Ramos (cell line): Measurements from ENCODE around the gene BICDL2.
"Not testable (repeated sequence)": the region's sequence is repeated elsewhere in the genome, so short reads cannot be mapped to it uniquely, and the experiment has no call there.

Experiments used
- in situ Hi-C: fragments of 300-500 bp; cut with MboI; formaldehyde crosslinking; loops from one replicate; pipeline ENCODE4 v1.14.3; 2022; ENCODE audit warnings: low sequenced_read_pairs; ENCODE audit not compliant: unreplicated experiment

The BICDL2 gene

DNA sequence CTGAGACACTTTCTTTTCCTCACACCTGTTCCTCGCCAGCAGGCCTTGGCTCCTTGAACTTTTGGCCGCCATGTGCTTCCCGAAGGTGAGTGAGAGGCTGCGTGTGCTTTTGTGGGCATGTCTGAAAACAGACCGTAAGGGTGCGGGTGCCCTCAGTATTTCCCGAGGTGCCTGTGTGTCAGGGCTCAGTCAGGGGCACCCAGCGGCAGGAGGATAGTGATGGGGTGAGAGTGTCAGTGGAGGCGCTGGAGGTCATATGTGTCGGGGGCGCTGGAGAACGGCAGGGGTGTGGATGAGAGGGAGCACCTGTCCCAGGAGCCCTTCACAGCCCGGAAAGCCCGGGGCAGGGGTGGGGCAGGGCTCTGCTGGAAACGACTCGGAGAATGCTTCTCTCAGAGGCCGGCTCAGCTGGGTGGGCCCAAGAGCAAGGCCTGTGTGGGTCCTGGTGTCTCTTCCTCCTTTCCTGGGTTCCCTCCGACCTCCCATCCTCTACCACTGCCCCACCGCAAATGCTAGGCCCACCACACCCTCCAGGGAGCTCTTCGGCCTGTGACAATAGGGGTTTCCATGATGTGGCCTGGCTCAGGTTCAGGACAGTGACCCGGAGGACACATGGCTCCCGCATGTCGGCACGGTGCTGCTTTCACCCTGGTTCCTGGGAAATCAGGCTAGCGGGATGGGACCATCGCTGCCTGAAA is 29.1 kb upstream of the BICDL2 start:
- in situ Hi-C loops, result no loop called here

DNA sequence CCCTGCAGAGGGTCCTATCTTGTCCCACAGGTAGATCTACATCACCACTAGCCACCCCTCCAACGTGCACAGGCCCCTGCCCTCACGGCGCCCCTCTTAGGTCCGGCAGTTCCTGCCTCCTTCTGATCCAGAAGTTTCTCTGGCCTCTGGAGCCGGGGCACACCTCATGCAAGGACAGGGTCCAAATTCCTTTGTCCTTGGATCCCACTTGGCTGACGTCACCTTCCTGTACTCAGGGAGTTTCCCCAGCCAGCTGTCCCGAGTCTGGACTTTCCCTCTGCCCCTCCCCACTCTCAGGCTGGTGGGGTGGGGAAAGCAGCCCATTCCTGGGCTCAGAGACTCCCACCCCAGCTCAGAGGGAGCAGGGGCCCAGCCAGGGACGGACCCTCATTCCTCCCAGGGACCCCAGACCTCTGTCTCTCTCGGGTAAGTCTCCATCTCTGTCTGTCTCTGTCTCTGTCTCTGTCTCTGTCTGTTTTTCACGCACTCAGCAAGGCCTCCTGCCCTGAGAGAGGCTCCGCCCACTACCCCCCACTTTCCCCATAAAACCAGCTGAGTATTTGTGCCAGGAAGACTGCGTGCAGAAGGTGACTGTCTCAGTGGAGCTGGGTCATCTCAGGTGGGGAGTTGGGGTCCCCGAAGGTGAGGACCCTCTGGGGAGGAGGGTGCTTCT is 28.5 kb upstream of the BICDL2 start, which contains the start of gene IL32:
TSS of gene IL32 (plus strand) at position 572 of the 673 bp plus-strand sequence. CDS start 172 bp downstream, outside the sequence.
- in situ Hi-C loops, result no loop called here

DNA sequence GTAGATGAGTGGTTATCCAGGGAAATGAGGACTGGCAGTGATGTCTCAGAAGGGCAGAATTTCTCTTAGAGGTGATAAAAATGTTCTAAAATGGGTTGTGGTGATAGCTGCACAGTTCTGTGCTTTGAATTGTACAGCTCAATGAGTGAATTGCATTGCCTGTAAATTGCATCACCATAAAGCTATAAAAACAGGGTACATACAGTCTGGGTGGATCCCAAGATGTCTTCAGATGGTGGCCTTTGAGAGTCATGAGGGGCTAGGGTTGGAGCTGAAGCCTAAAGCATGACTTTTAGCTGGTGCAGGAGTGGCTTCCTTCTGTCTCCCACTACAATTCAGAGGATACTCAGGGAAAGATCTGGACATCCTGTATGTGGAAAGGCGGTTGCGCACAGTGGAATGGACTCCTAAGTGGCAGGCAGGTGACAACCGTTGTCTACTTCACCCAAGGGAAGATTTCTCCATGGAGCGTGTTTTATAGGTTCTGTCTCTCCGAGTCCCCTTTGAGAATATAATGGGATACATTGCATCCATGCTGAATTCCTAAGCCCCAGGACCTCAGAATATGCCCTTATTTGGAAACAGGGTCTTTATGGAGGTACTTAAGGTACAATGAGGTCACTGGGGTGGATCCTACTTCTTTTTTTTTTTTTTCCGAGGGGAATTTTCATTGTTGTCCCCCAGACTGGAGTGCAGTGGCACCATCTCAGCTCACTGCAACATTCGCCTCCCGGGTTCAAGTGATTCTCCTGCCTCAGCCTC is 27.1 kb upstream of the BICDL2 start:
- in situ Hi-C loops, result no loop called here

GRCh38 chr16:3062553-3062952 is 25.8 kb upstream of the BICDL2 start:
- in situ Hi-C loops, result no loop called here

DNA sequence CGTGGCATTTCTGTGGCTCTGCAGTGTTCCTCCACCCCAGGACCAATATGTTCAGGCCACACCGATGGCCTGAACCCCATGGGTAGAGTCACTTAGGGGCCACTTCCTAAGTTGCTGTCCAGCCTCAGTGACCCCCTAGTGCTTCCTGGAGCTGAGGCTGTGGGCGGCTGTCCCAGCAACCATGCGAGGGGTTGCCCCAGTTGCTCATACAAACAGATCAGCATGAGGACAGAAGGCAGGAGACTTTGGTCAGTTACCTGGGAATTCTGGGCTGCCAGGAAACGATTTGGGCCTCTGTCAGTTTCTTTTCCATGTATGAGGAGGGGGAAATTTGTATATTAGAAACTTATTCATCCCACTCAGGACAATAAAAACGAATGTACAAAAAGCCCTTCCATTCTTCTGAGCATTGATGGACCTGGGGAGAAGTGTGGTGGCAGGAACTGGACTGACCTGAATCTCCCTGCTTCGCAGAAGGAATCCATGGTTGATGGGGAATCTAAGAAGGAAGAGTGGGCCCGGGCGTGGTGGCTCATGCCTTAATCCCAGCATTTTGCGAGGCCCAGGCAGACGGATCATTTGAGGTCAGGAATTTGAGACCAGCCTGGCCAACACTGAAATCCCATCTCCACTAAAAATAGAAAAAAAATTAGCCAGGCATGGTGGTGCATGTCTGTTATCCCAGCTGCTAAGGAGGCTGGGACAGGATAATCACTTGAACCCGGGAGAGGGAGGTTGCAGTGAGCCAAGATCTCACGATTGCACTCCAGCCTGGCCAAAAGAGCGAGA is 23.8 kb upstream of the BICDL2 start:
- in situ Hi-C loops, result no loop called here

- in situ Hi-C loops, result no loop called here
Observed at GRCh38 chr16:3059723-3060242, 23.0 kb upstream of the BICDL2 start.

GRCh38 chr16:3059041-3059722 is 22.4 kb upstream of the BICDL2 start:
- in situ Hi-C loops, result no loop called here

- in situ Hi-C loops, result no loop called here
Observed at GRCh38 chr16:3058139-3059030, 21.6 kb upstream of the BICDL2 start.

GRCh38 chr16:3057181-3058138 is 20.7 kb upstream of the BICDL2 start:
- in situ Hi-C loops, result no loop called here

- in situ Hi-C loops, result no loop called here
Observed at GRCh38 chr16:3056336-3057180, 19.8 kb upstream of the BICDL2 start.

- in situ Hi-C loops, result not testable (repeated sequence)
Observed at GRCh38 chr16:3055734-3056115, 19.0 kb upstream of the BICDL2 start.

DNA sequence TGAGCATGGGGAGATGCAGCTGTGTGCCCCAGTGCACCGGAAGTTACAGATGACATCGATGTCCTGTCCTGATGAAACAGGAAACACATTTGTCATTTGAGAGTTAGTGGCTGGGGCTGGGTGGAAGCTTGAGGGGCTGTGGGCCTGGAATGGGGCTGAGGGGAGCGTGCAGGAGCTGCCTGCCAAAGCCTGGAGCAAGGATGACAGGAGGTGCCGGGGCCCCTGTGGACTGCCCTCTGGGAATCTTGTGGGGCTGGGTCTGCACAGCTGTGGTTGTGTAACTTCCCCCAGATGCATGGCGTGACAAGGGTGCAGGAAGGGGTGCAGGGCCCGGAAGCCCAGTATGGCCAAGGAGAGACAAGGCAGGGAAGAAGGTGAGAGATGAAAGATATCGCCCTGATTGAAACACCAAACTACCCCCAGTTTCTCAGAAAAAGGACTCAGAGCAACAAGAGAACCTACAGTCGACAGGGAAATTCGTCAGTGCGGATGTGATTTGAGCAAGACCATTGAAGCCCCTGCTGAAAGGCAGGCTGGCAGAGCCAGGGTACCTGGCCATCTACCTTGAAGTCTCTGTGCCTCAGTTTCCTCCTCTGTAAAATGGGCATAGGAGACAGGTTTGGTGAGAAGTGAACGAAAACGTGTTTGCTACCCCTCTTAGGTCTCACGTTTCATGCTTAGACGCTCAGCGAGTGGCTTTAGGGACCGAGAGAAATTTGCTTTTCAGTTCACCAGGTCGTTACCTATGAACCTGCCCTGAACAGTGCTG is 18.4 kb upstream of the BICDL2 start:
- in situ Hi-C loops, result no loop called here

DNA sequence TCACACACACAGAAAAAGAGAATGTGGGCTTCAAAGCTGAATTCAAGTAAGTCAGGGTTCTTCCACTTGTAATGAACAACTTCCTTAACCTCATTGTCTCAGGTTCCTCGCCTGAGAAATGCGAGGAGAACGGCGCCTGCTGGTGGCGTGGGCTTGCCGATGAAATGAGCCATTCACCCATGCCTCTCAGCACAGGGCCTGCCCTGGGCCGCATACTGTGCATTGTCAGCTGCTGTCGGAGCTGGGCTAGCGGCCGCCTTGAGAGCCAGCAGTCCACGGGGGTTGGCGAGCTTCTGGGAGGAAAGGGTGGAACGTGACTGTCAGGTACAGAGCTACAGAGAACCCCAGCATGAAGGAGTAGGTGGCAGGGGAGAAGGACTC is 16.6 kb upstream of the BICDL2 start:
- in situ Hi-C loops, result not testable (repeated sequence)

GRCh38 chr16:3052571-3053329 is 16.0 kb upstream of the BICDL2 start:
- in situ Hi-C loops, result not testable (repeated sequence)

GRCh38 chr16:3051494-3051893 is 14.8 kb upstream of the BICDL2 start:
- in situ Hi-C loops, result no loop called here
